ENCODE data around the gene NAA50.

NAA50 gene

GRCh38 chr3:113730550-113730949 lies 15.5 kb downstream of the NAA50 start:
- H3K4me3 ChIP-seq (ENCODE audit: low read length), result no peak overlapping the region
- H3K27me3 ChIP-seq (ENCODE audit: control insufficient read depth, insufficient read depth, low read length), result no peaks in the 10 kb centered on the region
- H3K27ac ChIP-seq (ENCODE audit: low read depth, low read length), result no peak overlapping the region
- H3K4me1 ChIP-seq (ENCODE audit: control insufficient read depth, insufficient read depth, low read length), result peaks cover 3% of the 10 kb centered on the region
- H3K9ac ChIP-seq (ENCODE audit: low read length), result no peak overlapping the region
- no peaks in the 10 kb centered on the region for H3K36me3 ChIP-seq (ENCODE audit: control insufficient read depth, insufficient read depth, low read length)

DNA sequence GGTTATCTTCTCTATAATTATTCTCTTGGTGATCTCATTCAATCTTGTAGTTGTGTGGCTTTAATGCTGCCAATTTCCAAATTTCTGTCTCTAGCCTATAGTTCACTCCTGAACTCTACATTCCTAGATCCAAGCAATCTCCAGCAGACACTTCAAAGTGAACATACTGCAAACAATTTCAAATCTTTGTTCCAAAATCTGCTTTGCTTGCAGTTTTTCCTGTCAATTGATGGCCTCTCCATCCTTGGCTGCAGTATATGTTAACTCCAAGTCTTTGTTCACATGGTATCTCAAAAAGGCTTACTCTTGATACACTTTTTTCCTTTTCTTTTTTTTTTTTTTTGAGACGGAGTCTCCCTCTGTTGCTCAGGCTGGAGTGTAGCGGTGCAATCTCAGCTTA lies 17.4 kb downstream of the NAA50 start:
- Histone ChIP-seq H3K4me1 (ENCODE audit: control insufficient read depth, insufficient read depth, low read length) (peaks cover 6% of the 10 kb centered on the region), H3K27me3 (ENCODE audit: control insufficient read depth, insufficient read depth, low read length) (no peaks in the 10 kb centered on the region), H3K4me3 (ENCODE audit: low read length) (no peak overlapping the region), H3K27ac (ENCODE audit: low read depth, low read length) (no peak overlapping the region), H3K9ac (ENCODE audit: low read length) (no peak overlapping the region), H3K36me3 (ENCODE audit: control insufficient read depth, insufficient read depth, low read length) (no peaks in the 10 kb centered on the region)

- Histone ChIP-seq H3K27me3 (ENCODE audit: control insufficient read depth, insufficient read depth, low read length) (no peaks in the 10 kb centered on the region), H3K4me1 (ENCODE audit: control insufficient read depth, insufficient read depth, low read length) (peaks cover 6% of the 10 kb centered on the region), H3K36me3 (ENCODE audit: control insufficient read depth, insufficient read depth, low read length) (peaks cover 8% of the 10 kb centered on the region), H3K9ac (ENCODE audit: low read length) (no peak overlapping the region), H3K27ac (ENCODE audit: low read depth, low read length) (no peak overlapping the region), H3K4me3 (ENCODE audit: low read length) (no peak overlapping the region)
Measured at GRCh38 chr3:113721636-113722035, 24.4 kb downstream of the NAA50 start.

GRCh38 chr3:113719758-113720157 lies 26.3 kb downstream of the NAA50 start:
- H3K36me3 ChIP-seq (ENCODE audit: control insufficient read depth, insufficient read depth, low read length), result peaks cover 8% of the 10 kb centered on the region
- H3K27me3 ChIP-seq (ENCODE audit: control insufficient read depth, insufficient read depth, low read length), result no peaks in the 10 kb centered on the region
- no peak overlapping the region for H3K4me3 ChIP-seq (ENCODE audit: low read length)
- no peaks in the 10 kb centered on the region for H3K4me1 ChIP-seq (ENCODE audit: control insufficient read depth, insufficient read depth, low read length)
- H3K9ac ChIP-seq (ENCODE audit: low read length), result no peak overlapping the region
- no peak overlapping the region for H3K27ac ChIP-seq (ENCODE audit: low read depth, low read length)

DNA sequence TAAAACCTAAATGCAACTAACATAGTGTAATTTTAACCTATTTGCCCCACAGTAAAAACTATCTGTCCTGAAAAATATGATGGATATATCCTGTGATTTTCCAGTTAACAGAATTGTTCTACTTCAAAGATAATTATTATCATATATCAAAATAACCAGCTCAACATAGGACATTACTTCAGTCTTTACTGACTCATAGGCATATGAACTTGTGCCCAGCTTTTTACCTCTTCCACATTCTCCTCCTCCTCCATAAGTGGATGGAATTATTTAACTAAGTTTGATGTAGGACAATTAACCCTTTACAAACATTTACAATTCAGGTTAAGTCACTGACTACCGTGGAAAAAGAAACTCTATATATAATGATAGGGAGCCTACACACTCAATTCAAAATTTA lies 26.8 kb downstream of the NAA50 start:
- Histone ChIP-seq H3K4me1 (ENCODE audit: control insufficient read depth, insufficient read depth, low read length) (no peaks in the 10 kb centered on the region), H3K4me3 (ENCODE audit: low read length) (no peak overlapping the region), H3K27ac (ENCODE audit: low read depth, low read length) (no peak overlapping the region), H3K27me3 (ENCODE audit: control insufficient read depth, insufficient read depth, low read length) (no peaks in the 10 kb centered on the region), H3K9ac (ENCODE audit: low read length) (no peak overlapping the region), H3K36me3 (ENCODE audit: control insufficient read depth, insufficient read depth, low read length) (peaks cover 8% of the 10 kb centered on the region)

DNA sequence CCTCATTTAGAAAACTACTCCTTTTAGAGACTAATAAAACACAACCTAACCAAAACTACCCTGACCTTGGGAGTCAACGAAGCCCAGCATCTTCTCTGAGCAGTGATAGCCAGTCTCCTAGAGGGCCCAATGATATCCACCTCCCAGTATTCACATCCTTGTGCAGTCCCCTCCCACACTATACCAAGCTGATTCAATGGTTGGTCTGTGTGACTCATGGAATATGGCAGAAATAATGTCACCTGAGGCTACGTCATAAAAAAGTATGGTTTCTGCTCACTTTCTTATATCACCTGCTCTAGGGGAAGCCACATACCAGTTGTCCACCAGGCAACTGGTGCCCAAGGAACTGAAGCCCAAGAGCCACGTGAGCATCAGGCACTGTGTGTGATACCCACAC lies 28.2 kb downstream of the NAA50 start:
- Histone ChIP-seq H3K4me3 (ENCODE audit: low read length) (no peak overlapping the region), H3K9ac (ENCODE audit: low read length) (no peak overlapping the region), H3K27me3 (ENCODE audit: control insufficient read depth, insufficient read depth, low read length) (no peaks in the 10 kb centered on the region), H3K27ac (ENCODE audit: low read depth, low read length) (no peak overlapping the region), H3K36me3 (ENCODE audit: control insufficient read depth, insufficient read depth, low read length) (peaks cover 8% of the 10 kb centered on the region), H3K4me1 (ENCODE audit: control insufficient read depth, insufficient read depth, low read length) (no peaks in the 10 kb centered on the region)

- Histone ChIP-seq H3K27ac (ENCODE audit: low read depth, low read length) (no peak overlapping the region), H3K36me3 (ENCODE audit: control insufficient read depth, insufficient read depth, low read length) (peaks cover 7% of the 10 kb centered on the region), H3K4me3 (ENCODE audit: low read length) (no peak overlapping the region), H3K4me1 (ENCODE audit: control insufficient read depth, insufficient read depth, low read length) (no peaks in the 10 kb centered on the region), H3K27me3 (ENCODE audit: control insufficient read depth, insufficient read depth, low read length) (no peaks in the 10 kb centered on the region), H3K9ac (ENCODE audit: low read length) (no peak overlapping the region)
Measured at GRCh38 chr3:113717308-113717707, 28.7 kb downstream of the NAA50 start.

- Histone ChIP-seq H3K9ac (ENCODE audit: low read length) (no peak overlapping the region), H3K27ac (ENCODE audit: low read depth, low read length) (no peak overlapping the region), H3K27me3 (ENCODE audit: control insufficient read depth, insufficient read depth, low read length) (no peaks in the 10 kb centered on the region), H3K4me1 (ENCODE audit: control insufficient read depth, insufficient read depth, low read length) (no peaks in the 10 kb centered on the region), H3K4me3 (ENCODE audit: low read length) (no peak overlapping the region), H3K36me3 (ENCODE audit: control insufficient read depth, insufficient read depth, low read length) (no peaks in the 10 kb centered on the region)
Measured at GRCh38 chr3:113714702-113715101, 31.3 kb downstream of the NAA50 start.

DNA sequence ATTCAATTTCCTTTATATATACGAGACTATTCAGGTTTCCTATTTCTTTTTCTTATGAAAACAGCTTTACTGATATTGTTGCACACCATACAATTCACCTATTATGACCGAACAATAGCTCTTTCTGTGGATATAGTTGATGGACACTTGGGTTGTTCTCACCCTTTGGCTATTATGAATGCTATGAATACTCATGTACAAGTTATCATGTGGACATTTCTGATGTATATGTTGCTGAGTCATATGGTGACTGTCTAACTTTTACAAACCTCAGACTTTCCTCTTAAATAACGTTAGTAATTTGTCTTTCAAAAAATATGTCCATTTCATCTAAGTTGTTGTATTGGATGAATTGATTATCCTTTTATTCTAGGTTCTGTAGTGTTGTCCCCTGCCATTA lies 33.9 kb downstream of the NAA50 start:
- Histone ChIP-seq H3K27me3 (ENCODE audit: control insufficient read depth, insufficient read depth, low read length) (no peaks in the 10 kb centered on the region), H3K9ac (ENCODE audit: low read length) (no peak overlapping the region), H3K36me3 (ENCODE audit: control insufficient read depth, insufficient read depth, low read length) (no peaks in the 10 kb centered on the region), H3K4me1 (ENCODE audit: control insufficient read depth, insufficient read depth, low read length) (no peaks in the 10 kb centered on the region), H3K27ac (ENCODE audit: low read depth, low read length) (no peak overlapping the region), H3K4me3 (ENCODE audit: low read length) (no peak overlapping the region)

DNA sequence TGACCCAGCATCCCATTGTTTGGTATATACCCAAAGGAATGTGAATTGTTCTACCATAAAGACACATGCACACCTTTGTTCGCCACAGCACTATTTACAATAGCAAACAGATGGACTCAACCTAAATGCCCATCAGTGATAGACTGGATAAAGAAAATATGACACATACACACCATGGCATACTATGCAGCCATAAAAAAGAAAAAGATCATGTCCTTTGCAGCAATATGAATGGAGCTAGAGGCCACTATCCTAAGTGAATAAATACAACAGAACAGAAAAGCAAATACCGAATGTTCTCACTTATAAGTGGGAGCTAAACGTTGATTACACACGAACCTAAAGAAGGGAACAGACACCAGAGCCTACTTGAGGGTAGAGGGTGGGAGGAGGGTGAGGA lies 38.2 kb downstream of the NAA50 start:
- Histone ChIP-seq H3K4me3 (ENCODE audit: low read length) (no peak overlapping the region), H3K27ac (ENCODE audit: low read depth, low read length) (no peak overlapping the region), H3K4me1 (ENCODE audit: control insufficient read depth, insufficient read depth, low read length) (no peaks in the 10 kb centered on the region), H3K36me3 (ENCODE audit: control insufficient read depth, insufficient read depth, low read length) (no peaks in the 10 kb centered on the region), H3K9ac (ENCODE audit: low read length) (no peak overlapping the region), H3K27me3 (ENCODE audit: control insufficient read depth, insufficient read depth, low read length) (no peaks in the 10 kb centered on the region)

DNA sequence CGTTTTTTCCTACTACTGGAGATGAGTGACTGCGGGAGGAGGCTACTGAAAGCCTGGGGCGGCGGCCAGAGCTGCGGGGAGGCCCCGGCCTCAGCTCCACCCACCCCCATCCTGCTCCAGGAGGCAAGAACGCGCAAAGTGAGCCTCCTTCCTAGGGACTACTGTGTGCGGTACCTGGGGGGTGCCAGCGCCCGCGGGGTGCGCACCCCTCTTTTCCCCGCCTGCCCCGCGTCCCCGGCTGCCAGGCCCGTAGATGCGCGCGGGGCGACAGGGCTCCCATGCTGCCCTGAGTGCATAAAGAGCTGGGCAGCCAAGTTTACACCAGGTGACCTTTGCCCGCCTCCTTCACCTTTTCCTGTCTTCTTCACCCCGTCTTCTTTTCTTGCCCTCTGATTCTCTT lies 47.1 kb downstream of the NAA50 start:
- H3K9ac ChIP-seq (ENCODE audit: low read length), result no peak overlapping the region
- H3K27ac ChIP-seq (ENCODE audit: low read depth, low read length), result peak overlapping the region; percentile 24
- no peaks in the 10 kb centered on the region for H3K27me3 ChIP-seq (ENCODE audit: control insufficient read depth, insufficient read depth, low read length)
- peaks cover 4% of the 10 kb centered on the region for H3K4me1 ChIP-seq (ENCODE audit: control insufficient read depth, insufficient read depth, low read length)
- peak overlapping the region; percentile 9 for H3K4me3 ChIP-seq (ENCODE audit: low read length)
- no peaks in the 10 kb centered on the region for H3K36me3 ChIP-seq (ENCODE audit: control insufficient read depth, insufficient read depth, low read length)

- Histone ChIP-seq H3K9ac (ENCODE audit: low read length) (no peak overlapping the region), H3K4me3 (ENCODE audit: low read length) (no peak overlapping the region), H3K4me1 (ENCODE audit: control insufficient read depth, insufficient read depth, low read length) (peaks cover 4% of the 10 kb centered on the region), H3K27me3 (ENCODE audit: control insufficient read depth, insufficient read depth, low read length) (no peaks in the 10 kb centered on the region), H3K27ac (ENCODE audit: low read depth, low read length) (peak overlapping the region; percentile 94), H3K36me3 (ENCODE audit: control insufficient read depth, insufficient read depth, low read length) (no peaks in the 10 kb centered on the region)
Measured at GRCh38 chr3:113698213-113698742, 47.8 kb downstream of the NAA50 start.

- Histone ChIP-seq H3K4me1 (ENCODE audit: control insufficient read depth, insufficient read depth, low read length) (peaks cover 4% of the 10 kb centered on the region), H3K27ac (ENCODE audit: low read depth, low read length) (peak overlapping the region; percentile 94), H3K4me3 (ENCODE audit: low read length) (peak overlapping the region; percentile 93), H3K27me3 (ENCODE audit: control insufficient read depth, insufficient read depth, low read length) (no peaks in the 10 kb centered on the region), H3K36me3 (ENCODE audit: control insufficient read depth, insufficient read depth, low read length) (no peaks in the 10 kb centered on the region), H3K9ac (ENCODE audit: low read length) (peak overlapping the region; percentile 90)
Measured at GRCh38 chr3:113697500-113698090, 48.5 kb downstream of the NAA50 start.
